ENCODE measurements around the gene TNIK.

DNA sequence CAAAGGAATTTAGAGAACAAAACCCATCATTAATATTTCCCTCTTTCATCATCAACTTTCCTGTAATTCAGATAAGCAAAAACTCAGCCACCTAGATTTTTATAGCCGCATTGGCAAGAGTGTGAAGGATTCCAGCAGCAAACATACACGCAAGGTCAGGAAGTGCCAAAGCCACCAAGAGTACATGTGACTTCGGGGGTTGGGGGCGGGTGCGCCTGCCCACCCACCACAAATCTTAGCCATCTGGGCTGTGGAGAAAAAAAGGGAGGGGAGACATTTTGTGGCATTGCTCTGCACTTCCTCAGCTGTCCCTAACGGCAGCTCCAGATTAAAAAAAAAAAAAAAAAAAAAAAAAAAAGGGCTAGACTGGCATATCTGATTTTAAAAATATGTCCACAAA lies 148.4 kb downstream of the TNIK start:
- no peak for TF ChIP-seq EZH2 (IDR thresholded peaks at IDR 0.05; ENCODE audit: borderline replicate concordance, low read length)
- TF ChIP-seq, protein P1, sequence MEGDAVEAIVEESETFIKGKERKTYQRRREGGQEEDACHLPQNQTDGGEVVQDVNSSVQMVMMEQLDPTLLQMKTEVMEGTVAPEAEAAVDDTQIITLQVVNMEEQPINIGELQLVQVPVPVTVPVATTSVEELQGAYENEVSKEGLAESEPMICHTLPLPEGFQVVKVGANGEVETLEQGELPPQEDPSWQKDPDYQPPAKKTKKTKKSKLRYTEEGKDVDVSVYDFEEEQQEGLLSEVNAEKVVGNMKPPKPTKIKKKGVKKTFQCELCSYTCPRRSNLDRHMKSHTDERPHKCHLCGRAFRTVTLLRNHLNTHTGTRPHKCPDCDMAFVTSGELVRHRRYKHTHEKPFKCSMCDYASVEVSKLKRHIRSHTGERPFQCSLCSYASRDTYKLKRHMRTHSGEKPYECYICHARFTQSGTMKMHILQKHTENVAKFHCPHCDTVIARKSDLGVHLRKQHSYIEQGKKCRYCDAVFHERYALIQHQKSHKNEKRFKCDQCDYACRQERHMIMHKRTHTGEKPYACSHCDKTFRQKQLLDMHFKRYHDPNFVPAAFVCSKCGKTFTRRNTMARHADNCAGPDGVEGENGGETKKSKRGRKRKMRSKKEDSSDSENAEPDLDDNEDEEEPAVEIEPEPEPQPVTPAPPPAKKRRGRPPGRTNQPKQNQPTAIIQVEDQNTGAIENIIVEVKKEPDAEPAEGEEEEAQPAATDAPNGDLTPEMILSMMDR (IDR thresholded peaks at IDR 0.05; ENCODE audit: low read length) = no peak

Data from OCI-LY1 (cell line).